Effector memory CD4-positive, alpha-beta T cell (primary cell): ENCODE measurements around the gene FMC1.

Source experiments
- DNase-seq, 3 donors: peaks; one replicate each; pipeline ENCODE4 v3.0.0-alpha.2; 2020
- H3K27ac ChIP-seq: 2 replicates; pipeline ENCODE4 v1.7.0; 2013; ENCODE audit warnings: mild to moderate bottlenecking, low read length, moderate library complexity; ENCODE audit not compliant: insufficient read depth, poor library complexity, severe bottlenecking
- H3K27me3 ChIP-seq: replicated peaks from 2 replicates; pipeline ENCODE4 v1.7.0; 2013; ENCODE audit warnings: mild to moderate bottlenecking, low read length; ENCODE audit not compliant: insufficient read depth, control insufficient read depth, poor library complexity, severe bottlenecking
- H3K36me3 ChIP-seq: 2 replicates; pipeline ENCODE4 v1.7.0; 2013; ENCODE audit warnings: mild to moderate bottlenecking, low read length, moderate library complexity; ENCODE audit not compliant: control insufficient read depth, insufficient read depth
- H3K4me1 ChIP-seq: 2 replicates; pipeline ENCODE4 v1.7.0; 2013; ENCODE audit warnings: low read length, mild to moderate bottlenecking; ENCODE audit not compliant: control insufficient read depth, insufficient read depth, poor library complexity, severe bottlenecking
- H3K4me3 ChIP-seq: 2 replicates; pipeline ENCODE4 v1.7.0; 2013; ENCODE audit warnings: low read length, low read depth, mild to moderate bottlenecking; ENCODE audit not compliant: insufficient read depth, poor library complexity, severe bottlenecking
- H3K9me3 ChIP-seq: 2 replicates; pipeline ENCODE4 v1.7.0; 2013; ENCODE audit warnings: mild to moderate bottlenecking, low read length, moderate library complexity; ENCODE audit not compliant: control insufficient read depth
- total RNA-seq, 3 donors: gene quantifications; one replicate each; lab custom pipeline; 2026; lab: John Stamatoyannopoulos, UW

The FMC1 gene, protein sequence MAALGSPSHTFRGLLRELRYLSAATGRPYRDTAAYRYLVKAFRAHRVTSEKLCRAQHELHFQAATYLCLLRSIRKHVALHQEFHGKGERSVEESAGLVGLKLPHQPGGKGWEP
- total RNA-seq, result 0.19 to 1.0 (median 1.0) reads per million in 3 donors

DNA sequence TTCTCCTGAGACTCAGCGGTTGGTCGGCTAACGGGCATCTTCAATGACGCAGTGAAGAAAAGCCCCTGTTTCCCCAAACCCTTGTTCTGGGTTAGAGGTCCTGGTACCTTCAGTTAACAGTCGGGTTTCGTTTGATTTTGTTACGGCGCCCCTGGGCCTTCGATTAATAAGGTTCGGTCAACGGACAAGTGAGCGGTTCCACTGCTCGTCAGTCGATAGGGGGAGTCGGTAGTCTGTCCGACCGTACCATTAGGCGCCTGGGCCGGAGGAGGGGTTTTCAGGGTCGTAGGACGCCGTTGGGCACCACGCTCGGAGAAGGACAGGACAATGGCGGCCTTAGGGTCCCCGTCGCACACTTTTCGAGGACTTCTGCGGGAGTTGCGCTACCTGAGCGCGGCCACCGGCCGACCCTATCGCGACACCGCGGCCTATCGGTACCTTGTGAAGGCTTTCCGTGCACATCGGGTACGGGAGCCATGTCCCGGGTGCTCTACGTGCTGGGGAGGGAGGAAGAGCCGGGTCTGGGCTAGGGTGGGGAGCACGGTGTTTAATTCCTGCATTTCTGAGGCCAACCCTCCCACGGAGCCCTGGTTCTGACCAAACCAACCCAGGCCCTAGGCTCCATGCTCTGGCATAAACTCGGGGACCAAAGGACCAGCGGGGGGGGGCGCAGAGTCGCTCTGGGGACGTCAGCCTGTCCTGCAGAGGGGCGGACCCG, at the start of gene FMC1:
Gene FMC1, plus strand, starts transcription at position 280 of the 718 bp plus-strand sequence. Its CDS starts 48 bp downstream, at position 328.
- Histone ChIP-seq H3K27ac (peak within 1 kb of the TSS; percentile 98), H3K27me3 (no peaks in the 10 kb centered on the region), H3K9me3 (no peaks in the 10 kb centered on the region), H3K4me3 (peak within 1 kb of the TSS; percentile 95), H3K4me1 (peaks cover 6% of the 10 kb centered on the region), H3K36me3 (no peaks in the 10 kb centered on the region)
- peak; percentile 76 to 78 (median 77) for DNase-seq

DNA sequence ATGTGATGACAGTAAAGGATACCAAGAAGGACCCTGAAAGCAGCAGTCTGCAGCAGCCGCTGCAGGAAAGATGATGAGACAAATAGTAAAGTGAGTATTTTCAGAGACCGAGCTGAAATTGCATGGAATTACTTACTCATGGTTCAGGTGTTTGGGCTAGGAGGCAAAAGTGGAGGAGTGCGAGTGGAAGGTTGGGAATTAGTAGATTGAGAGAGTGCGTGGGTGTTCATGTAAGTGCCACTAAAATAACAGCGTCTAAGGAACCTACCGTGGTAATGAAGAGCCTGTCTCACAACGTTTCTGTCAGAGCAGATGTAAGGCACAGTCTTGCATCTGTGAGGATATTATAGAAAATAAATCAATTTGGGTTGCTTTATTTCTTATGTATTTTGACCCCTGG, 48.3 kb upstream of the FMC1 start:
- Histone ChIP-seq H3K4me3 (no peak overlapping the region), H3K27me3 (no peaks in the 10 kb centered on the region), H3K36me3 (peaks cover 11% of the 10 kb centered on the region), H3K27ac (no peak overlapping the region), H3K4me1 (no peaks in the 10 kb centered on the region), H3K9me3 (no peaks in the 10 kb centered on the region)
- DNase-seq, result no peak

DNA sequence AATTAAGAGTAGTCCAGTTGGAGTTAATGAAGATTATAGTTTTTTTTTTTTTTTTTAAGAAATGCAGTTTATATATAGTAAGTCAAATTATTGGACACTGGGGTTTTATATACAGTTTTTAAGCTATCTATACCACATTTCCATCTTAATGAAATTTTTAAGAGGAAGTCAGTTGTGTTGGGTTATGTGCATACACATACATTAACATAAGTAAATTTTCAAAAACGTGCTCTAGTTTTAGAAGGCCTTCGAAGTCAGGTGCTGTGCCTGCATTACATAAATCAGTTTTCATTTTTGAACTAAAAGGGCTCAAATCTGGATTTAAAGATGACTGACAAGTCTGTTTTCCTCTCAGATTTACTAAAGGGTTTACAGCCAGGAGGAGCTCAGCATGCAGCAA, 47.6 kb upstream of the FMC1 start:
- H3K4me3 ChIP-seq, result no peak overlapping the region
- H3K4me1 ChIP-seq, result no peaks in the 10 kb centered on the region
- no peaks in the 10 kb centered on the region for H3K9me3 ChIP-seq
- H3K36me3 ChIP-seq, result peaks cover 16% of the 10 kb centered on the region
- H3K27ac ChIP-seq, result no peak overlapping the region
- DNase-seq, result no peak
- H3K27me3 ChIP-seq, result no peaks in the 10 kb centered on the region

DNA sequence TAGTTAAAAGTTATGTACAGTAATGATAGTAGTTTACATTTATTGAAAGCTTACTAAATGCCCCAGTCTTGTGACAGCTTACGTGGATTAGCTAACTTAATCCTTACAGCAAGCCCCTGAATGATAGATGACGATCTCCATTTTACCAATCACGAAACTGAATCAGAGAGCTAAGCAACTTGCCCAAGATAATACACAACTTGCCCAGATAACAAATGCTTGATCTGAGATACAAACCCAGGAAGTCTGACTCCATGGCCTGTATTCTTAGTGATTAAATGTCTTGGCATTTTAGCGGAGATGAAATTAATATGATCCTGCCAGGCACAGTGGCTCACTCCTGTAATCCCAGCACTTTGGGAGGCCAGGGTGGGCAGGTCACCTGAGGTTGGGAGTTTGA, 46.9 kb upstream of the FMC1 start:
- H3K27ac ChIP-seq, result no peak overlapping the region
- H3K36me3 ChIP-seq, result peaks cover 16% of the 10 kb centered on the region
- H3K9me3 ChIP-seq, result no peaks in the 10 kb centered on the region
- H3K27me3 ChIP-seq, result no peaks in the 10 kb centered on the region
- DNase-seq, result no peak
- H3K4me1 ChIP-seq, result no peaks in the 10 kb centered on the region
- H3K4me3 ChIP-seq, result no peak overlapping the region

DNA sequence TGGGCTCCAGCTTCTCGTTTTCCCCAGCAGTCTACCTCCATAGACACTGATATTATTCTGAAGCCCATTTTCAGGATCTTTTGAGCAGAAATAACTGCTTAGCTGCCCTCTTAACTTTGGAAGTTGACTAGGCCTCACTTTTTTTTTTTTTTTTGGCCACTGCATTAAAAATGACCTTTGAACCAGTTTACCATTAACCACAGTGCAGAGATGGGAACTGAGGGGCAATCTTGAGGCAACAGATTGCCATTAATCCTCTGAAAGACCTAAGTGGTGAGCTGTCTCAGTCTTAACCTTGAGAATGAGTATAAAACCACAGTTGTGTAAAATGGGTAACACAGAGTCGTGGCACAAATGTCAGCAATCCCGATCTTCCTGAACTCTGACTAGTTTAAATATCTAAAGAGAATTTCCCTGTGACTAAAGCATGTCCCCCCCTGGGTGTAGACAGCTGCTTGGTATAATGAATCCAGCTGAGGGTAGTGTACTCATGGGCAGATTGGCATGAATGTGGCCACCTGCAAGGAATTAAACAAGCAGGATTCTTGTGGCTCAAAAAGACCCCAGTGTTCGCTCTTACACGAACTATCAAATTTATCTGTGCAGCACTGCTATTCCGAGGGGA, 46.1 kb upstream of the FMC1 start:
- Histone ChIP-seq H3K9me3 (no peaks in the 10 kb centered on the region), H3K27ac (no peak overlapping the region), H3K4me1 (no peaks in the 10 kb centered on the region), H3K27me3 (no peaks in the 10 kb centered on the region), H3K4me3 (no peak overlapping the region), H3K36me3 (peaks cover 16% of the 10 kb centered on the region)
- DNase-seq, result no peak

DNA sequence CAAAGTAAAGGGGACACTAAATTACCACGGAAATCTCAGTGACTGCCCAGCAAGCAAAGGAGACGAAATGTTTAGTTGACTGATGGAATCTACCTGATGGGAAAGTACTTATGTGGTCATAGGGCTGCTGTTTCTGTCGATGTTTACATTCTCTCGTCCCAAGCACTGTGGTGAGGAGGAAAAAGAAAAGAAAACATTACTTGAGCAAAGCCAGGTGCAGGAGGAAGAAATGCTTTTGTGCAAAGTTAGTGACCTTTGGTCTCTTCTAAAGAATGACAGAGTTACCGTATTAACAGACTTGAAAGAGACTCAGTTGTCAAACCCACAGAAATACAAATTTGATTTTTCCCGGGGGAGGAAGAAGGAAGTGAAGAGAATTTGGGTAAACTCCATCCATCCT, 43.3 kb upstream of the FMC1 start:
- no peak for DNase-seq
- Histone ChIP-seq H3K4me1 (no peaks in the 10 kb centered on the region), H3K36me3 (peaks cover 16% of the 10 kb centered on the region), H3K27me3 (no peaks in the 10 kb centered on the region), H3K4me3 (no peak overlapping the region), H3K9me3 (no peaks in the 10 kb centered on the region), H3K27ac (no peak overlapping the region)

DNA sequence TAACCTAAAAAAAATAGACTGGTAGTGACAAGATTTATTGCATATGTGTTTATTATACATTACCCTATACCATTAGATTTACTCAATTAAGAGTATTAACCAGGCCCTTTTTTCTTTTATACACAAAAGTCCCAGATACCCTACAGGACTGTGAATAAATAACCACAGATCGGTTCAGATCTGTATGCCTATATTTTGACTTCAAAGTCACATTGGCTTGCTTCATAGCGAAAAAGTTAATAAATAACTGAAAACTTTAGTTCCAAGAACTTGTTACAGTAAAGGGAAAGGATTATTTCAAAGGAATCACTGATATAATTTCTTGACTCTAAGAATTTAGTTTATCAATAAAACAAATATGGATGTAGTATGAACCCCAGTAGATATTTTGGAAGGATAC, 41.8 kb upstream of the FMC1 start:
- Histone ChIP-seq H3K4me3 (no peak overlapping the region), H3K9me3 (no peaks in the 10 kb centered on the region), H3K36me3 (peaks cover 10% of the 10 kb centered on the region), H3K27me3 (no peaks in the 10 kb centered on the region), H3K4me1 (no peaks in the 10 kb centered on the region), H3K27ac (no peak overlapping the region)
- no peak for DNase-seq

DNA sequence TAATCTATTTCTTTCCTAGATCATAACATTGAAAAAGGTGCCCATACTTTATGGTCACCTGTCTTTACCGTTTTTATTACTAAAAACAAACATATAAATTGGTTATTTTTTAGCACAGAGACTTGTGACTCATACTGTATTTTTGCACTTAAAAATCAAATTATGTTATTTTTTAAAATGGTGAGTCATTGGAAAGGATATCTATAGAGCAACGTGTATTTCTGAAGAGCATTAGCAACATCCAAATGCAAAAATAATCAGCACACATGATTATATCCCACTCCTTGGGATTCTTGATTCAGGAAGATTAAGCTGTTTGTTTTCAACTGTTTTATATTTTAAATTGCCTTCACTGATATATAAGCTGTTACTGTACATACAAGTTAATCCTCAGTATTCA, 40.7 kb upstream of the FMC1 start:
- no peak for DNase-seq
- Histone ChIP-seq H3K9me3 (no peaks in the 10 kb centered on the region), H3K27ac (no peak overlapping the region), H3K4me1 (no peaks in the 10 kb centered on the region), H3K27me3 (no peaks in the 10 kb centered on the region), H3K4me3 (no peak overlapping the region), H3K36me3 (peaks cover 6% of the 10 kb centered on the region)

DNA sequence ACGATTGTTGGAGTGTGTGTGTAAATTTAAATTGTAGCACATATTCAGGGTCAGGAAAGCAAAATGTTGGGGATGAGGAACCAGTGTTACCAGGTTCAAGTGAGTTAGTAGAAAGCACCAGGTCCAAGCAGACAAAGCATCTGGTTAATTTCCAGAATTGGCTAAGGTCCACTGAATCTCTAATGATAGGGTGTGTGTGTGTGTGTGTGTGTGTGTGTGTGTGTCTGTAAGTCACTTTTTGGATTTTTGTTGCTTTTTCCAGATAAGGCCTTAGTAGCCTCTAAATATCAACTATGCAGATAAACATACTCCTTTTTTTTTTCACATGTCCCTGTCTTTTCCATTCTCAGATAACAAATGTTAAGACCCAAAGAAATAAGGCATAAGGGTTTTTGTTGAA, 36.6 kb upstream of the FMC1 start:
- H3K4me3 ChIP-seq, result no peak overlapping the region
- no peak for DNase-seq
- no peak overlapping the region for H3K27ac ChIP-seq
- H3K27me3 ChIP-seq, result no peaks in the 10 kb centered on the region
- H3K4me1 ChIP-seq, result no peaks in the 10 kb centered on the region
- H3K36me3 ChIP-seq, result no peaks in the 10 kb centered on the region
- no peaks in the 10 kb centered on the region for H3K9me3 ChIP-seq

DNA sequence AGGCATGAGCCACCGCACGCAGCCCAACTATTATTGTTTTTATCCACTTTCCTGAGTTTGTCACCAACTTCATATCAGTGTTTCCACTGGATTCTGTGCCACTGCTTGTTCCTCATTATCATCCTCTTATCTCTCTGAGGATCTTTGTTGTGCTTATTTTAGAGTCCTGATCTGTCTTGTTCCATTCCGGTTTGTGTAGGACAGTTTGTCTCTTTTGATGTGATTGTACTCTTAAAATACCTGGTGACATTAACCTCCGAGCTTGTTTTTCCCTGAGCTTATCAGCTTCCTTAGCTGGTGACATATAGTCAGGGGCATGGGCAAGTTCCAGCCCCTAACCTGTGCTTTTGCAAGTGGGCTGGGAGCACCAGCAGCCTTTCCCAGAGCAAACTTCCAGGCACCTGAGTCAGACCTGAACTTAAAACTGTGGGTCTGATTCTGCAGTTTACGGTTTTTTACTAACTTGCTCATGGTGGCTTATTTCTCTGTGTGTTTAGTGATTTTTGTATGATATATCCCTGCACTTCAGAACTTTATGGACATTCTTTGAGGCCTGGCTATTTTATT, 23.1 kb upstream of the FMC1 start:
- Histone ChIP-seq H3K27ac (no peak overlapping the region), H3K36me3 (no peaks in the 10 kb centered on the region), H3K27me3 (no peaks in the 10 kb centered on the region), H3K9me3 (no peaks in the 10 kb centered on the region), H3K4me3 (no peak overlapping the region), H3K4me1 (no peaks in the 10 kb centered on the region)
- DNase-seq, result no peak
